ENCODE measurements around the gene SLC47A1.

SLC47A1 gene

DNA sequence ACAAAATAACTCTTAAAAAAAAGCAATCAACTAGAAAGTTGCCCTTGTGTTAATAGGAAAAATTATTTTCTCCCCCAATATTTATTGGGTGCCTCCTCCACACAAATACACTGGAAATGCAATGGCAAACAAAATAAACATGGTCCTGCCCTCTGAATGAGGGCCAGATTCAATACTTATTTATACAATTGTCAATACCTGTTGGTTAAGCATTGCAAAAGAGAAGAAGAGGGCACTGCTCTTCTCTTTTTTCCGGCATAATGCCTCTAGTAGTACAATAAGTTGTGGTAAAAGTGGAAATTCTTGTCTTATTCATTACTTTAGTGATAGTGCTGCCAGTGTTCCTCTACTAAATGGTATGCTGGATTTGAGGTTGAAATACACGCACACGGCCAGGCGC, 92.4 kb downstream of the SLC47A1 start:
- Histone ChIP-seq H3K27ac (no peak overlapping the region), H3K4me1 (no peaks in the 10 kb centered on the region), H3K36me3 (ENCODE audit: control insufficient read depth, insufficient read depth, low read length) (no peaks in the 10 kb centered on the region), H3K9ac (no peak overlapping the region), H3K4me3 (ENCODE audit: low read depth, low read length) (no peak overlapping the region), H2AFZ (no peak overlapping the region), H3K4me2 (ENCODE audit: low read length) (no peak overlapping the region), H3K9me3 (ENCODE audit: control insufficient read depth, low read length) (no peaks in the 10 kb centered on the region), H3K79me2 (no peaks in the 10 kb centered on the region), H3K27me3 (ENCODE audit: control insufficient read depth, insufficient read depth, low read length) (no peaks in the 10 kb centered on the region)
- TF ChIP-seq, protein P1, sequence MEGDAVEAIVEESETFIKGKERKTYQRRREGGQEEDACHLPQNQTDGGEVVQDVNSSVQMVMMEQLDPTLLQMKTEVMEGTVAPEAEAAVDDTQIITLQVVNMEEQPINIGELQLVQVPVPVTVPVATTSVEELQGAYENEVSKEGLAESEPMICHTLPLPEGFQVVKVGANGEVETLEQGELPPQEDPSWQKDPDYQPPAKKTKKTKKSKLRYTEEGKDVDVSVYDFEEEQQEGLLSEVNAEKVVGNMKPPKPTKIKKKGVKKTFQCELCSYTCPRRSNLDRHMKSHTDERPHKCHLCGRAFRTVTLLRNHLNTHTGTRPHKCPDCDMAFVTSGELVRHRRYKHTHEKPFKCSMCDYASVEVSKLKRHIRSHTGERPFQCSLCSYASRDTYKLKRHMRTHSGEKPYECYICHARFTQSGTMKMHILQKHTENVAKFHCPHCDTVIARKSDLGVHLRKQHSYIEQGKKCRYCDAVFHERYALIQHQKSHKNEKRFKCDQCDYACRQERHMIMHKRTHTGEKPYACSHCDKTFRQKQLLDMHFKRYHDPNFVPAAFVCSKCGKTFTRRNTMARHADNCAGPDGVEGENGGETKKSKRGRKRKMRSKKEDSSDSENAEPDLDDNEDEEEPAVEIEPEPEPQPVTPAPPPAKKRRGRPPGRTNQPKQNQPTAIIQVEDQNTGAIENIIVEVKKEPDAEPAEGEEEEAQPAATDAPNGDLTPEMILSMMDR (IDR thresholded peaks at IDR 0.05), result no peak

Data from parathyroid adenoma (tissue), 2 donors.